ENCODE measurements around the gene PANX2.
"Not testable (repeated sequence)": the region's sequence is repeated elsewhere in the genome, so short reads cannot be mapped to it uniquely, and the experiment has no call there.

Gene PANX2

DNA sequence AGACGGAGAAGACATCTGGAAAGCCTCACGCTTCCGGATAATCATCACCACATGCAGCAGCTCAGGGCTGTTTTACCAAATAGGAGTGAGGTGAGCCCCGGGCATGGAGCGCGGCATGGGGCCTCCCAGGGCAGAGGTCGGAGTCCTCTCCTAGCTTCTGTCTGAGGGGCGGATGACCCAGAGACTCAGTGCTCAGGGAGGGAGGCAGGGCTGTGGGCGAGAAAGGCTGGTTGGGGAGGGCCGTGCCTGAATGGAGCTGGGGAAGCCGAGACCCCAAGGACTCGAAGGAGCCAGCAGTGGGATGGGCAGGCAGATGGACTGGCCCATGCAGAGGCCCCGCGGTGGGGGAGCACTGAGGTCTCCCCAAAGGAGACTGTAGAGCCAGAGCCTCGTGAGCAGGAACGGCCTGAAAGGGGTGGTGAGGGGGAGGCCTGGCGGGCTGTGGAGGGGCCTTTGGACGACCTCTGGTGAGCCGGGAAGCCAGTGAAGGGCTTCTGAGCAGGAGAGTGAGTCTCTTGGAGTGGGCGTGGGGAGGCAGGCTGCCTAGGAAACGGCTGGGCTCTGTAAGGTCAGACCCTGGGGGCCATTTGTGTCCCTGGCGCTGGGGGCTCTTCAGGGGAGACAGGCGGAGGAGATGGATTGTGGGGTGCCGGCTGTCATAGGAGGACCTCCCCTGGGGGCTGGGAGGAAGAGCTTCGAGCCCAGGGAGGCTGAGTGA is 24.7 kb upstream of the PANX2 start:
- Histone ChIP-seq H3K36me3 (replicated peaks) (no peaks in the 10 kb centered on the region), H3K27ac (no peak overlapping the region), H3K4me3 (ENCODE audit: low read depth, low read length) (no peak overlapping the region), H3K27me3 (replicated peaks) (peaks cover 3% of the 10 kb centered on the region)
- TF ChIP-seq, protein P1, sequence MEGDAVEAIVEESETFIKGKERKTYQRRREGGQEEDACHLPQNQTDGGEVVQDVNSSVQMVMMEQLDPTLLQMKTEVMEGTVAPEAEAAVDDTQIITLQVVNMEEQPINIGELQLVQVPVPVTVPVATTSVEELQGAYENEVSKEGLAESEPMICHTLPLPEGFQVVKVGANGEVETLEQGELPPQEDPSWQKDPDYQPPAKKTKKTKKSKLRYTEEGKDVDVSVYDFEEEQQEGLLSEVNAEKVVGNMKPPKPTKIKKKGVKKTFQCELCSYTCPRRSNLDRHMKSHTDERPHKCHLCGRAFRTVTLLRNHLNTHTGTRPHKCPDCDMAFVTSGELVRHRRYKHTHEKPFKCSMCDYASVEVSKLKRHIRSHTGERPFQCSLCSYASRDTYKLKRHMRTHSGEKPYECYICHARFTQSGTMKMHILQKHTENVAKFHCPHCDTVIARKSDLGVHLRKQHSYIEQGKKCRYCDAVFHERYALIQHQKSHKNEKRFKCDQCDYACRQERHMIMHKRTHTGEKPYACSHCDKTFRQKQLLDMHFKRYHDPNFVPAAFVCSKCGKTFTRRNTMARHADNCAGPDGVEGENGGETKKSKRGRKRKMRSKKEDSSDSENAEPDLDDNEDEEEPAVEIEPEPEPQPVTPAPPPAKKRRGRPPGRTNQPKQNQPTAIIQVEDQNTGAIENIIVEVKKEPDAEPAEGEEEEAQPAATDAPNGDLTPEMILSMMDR (IDR thresholded peaks at IDR 0.05; ENCODE audit: low read depth, low read length, missing control alignments), result no peak
- in situ Hi-C loops (cut with HindIII; ENCODE audit: low pct_ligation_motif_present, low sequenced_read_pairs), result no loop called here
- DNase-seq, result no peak

DNA sequence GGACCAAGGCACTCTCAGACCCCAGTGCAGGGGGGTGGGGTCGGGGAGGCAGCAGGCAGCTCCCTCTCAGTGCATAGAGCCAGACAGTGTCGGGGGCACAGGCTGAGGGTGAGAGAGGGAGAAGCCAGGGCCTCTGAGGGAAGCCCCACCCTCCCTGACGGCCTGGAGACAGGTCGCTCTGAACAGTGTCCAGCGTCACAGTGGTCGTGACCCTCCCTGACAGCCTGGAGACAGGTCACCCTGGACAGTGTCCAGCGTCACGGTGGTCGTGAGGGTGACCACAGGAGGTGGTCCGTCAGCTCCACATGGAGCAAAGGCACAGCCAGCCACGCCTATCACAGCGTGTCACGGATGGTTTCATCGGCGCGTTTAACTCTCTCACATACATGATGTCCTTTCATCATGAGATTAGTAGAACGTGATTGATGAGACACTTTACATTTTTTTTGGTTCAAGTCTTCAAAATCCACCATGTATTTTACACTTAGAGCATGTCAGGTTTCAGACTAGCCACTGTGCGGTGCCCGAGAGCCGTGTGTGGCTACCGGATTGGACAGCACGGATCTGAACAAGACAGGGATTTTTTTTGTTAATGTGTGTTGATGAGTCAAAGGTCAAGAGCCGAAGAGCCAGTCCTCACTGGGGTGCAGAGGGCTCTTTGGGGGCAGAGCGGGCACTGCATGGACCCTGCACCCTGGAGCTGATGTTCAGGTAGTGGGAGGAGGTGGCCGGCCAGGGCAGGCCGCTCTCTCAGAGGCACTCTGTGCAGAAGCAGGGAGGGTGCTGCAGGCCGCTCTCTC is 23.9 kb upstream of the PANX2 start:
- Histone ChIP-seq H3K4me3 (ENCODE audit: low read depth, low read length) (no peak overlapping the region), H3K36me3 (replicated peaks) (no peaks in the 10 kb centered on the region), H3K27ac (no peak overlapping the region), H3K27me3 (replicated peaks) (peaks cover 3% of the 10 kb centered on the region)
- DNase-seq, result peak; percentile 61
- TF ChIP-seq, protein P1 (IDR thresholded peaks at IDR 0.05; ENCODE audit: low read depth, low read length, missing control alignments), result peak; percentile 96
- in situ Hi-C loops (cut with HindIII; ENCODE audit: low pct_ligation_motif_present, low sequenced_read_pairs), result no loop called here

DNA sequence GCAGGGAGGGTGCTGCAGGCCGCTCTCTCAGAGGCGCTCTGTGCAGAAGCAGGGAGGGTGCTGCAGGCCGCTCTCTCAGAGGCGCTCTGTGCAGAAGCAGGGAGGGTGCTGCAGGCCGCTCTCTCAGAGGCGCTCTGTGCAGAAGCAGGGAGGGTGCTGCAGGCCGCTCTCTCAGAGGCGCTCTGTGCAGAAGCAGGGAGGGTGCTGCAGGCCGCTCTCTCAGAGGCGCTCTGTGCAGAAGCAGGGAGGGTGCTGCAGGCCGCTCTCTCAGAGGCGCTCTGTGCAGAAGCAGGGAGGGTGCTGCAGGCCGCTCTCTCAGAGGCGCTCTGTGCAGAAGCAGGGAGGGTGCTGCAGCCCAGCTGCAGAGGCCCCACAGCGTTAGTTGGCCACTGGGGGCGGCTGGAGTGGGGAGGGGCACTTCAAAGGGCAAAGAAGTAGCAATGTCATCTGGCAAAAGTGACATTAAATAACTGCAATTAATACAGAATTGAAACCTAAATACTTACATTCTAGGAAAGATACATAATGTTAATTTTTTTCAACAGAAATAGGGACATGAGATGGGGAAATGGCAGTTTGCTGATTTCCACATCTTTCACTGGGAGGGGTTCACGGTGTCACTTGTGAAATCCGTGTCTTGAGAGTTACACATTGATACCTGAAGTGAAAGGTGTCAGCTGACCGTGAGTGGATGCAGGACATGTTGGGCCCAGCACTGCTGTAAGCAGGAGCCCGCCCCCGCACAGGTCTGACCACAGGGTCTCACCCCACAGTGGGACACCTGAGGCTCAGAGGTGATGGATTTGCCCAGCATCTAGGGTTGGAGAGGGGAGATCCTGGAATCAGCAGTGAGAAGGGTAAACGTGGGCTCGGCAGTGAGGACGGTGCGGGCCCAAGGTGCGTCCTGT is 23.0 kb upstream of the PANX2 start:
- H3K27me3 ChIP-seq (replicated peaks); in situ Hi-C loops (cut with HindIII; ENCODE audit: low pct_ligation_motif_present, low sequenced_read_pairs): not testable (repeated sequence)

DNA sequence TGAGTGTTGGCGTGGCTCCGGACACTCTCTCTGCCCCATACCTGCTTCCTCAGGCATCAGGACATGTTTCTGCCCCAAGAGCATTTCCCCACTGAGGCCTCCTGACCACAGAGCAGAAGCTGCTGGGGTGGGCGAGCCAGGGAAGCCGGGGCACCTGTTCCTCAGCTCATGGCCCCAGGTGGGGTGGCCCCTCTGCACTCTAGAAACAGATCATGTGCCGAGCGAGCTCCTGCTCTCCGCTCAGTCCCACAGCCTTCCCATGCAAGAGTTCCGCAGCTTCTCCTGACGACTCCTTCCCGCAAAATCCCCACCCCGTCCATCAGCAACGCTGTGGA is 22.4 kb upstream of the PANX2 start:
- TF ChIP-seq, protein P1 (IDR thresholded peaks at IDR 0.05; ENCODE audit: low read depth, low read length, missing control alignments), result no peak
- no peak overlapping the region for H3K27ac ChIP-seq
- in situ Hi-C loops (cut with HindIII; ENCODE audit: low pct_ligation_motif_present, low sequenced_read_pairs), result no loop called here
- H3K27me3 ChIP-seq (replicated peaks), result no peaks in the 10 kb centered on the region
- H3K4me3 ChIP-seq (ENCODE audit: low read depth, low read length), result no peak overlapping the region
- H3K36me3 ChIP-seq (replicated peaks), result no peaks in the 10 kb centered on the region
- DNase-seq, result no peak

More for the DNA sequence above, 23.0 kb upstream of the PANX2 start:
- not testable (repeated sequence) for H3K4me3 ChIP-seq (ENCODE audit: low read depth, low read length); DNase-seq; H3K36me3 ChIP-seq (replicated peaks); H3K27ac ChIP-seq

DNA sequence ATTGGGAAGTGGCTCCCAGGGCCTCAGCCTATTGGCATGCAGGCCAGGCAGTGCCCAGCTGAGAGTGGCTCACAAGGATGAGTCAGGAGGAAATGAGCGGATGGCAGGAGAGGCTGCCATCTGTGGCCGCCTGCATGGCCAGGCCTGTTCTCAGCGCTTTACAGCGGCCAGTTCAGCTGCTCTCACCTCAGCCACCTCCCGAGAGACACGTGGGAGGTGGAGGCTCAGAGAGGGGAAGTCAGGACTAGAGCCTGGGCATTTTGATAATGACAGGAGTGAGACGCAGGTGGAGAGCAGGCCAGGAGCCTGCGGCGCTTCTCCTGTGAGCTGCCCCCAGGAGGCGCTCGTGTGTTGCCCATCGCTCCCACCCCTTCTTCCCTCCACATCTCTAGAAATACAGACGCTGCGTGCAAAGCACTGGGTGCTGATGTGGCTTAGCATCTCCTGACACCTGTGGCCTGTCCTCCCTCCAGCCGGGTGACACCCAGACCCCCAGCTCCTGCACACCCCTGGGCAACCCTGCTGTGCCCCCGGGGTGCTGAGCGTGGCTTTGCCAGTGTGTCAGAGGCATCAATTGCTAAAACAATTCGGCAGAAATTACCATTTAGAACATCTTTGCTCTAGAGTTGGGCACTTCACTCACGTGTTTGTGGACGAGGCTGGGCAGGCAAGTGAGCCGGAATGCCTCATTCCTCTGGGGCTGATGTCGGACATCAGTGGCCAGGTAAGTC is 21.4 kb upstream of the PANX2 start:
- Histone ChIP-seq H3K27me3 (replicated peaks) (no peaks in the 10 kb centered on the region), H3K36me3 (replicated peaks) (no peaks in the 10 kb centered on the region), H3K4me3 (ENCODE audit: low read depth, low read length) (no peak overlapping the region), H3K27ac (no peak overlapping the region)
- in situ Hi-C loops (cut with HindIII; ENCODE audit: low pct_ligation_motif_present, low sequenced_read_pairs), result no loop called here
- TF ChIP-seq, protein P1 (IDR thresholded peaks at IDR 0.05; ENCODE audit: low read depth, low read length, missing control alignments), result peak; percentile 90
- DNase-seq, result peak; percentile 33
